ENCODE results near the gene UBA1. TPM values are rescaled to one million over a fixed set of nuclear protein-coding genes. Genes with fewer than 3 reads are reported as not detected.
A peak's percentile ranks its signal among the peaks of the same experiment; 100 is the strongest.

The UBA1 gene
- total and polyA plus RNA-seq, 12 donors: 90.9 to 157 (median 124) TPM

- 2 to 3% methylated on average over 37 to 40 of the region's 40 CpGs for WGBS, 2 donors
These were observed 3.0 kb upstream of the UBA1 start for GRCh38 chrX:47190445-47191269.

GRCh38 chrX:47191331-47191730 is 2.3 kb upstream of the UBA1 start:
- Histone ChIP-seq H3K4me1 (peaks cover 0 to 48% (median 23%) of the 10 kb centered on the region in 9 donors), H3K4me3 (peak overlapping the region; percentile 41 to 66 (median 60)), H3K27ac (peak overlapping the region in 4 of 10 donors; percentile 54 to 70 (median 59)), H3K27me3 (peaks cover 0 to 47% (median 0%) of the 10 kb centered on the region in 7 donors), H3K9me3 (no peaks in the 10 kb centered on the region), H3K36me3 (peaks cover 0 to 12% (median 0%) of the 10 kb centered on the region in 9 donors)
- no peak for TF ChIP-seq CTCF (IDR thresholded peaks at IDR 0.05)
- intact Hi-C loops (cut with DNase I): loop anchor here (5.0 to 10.0 kb wide), 5 partner anchors 171 to 463 kb away; partner anchors contain the start of genes ELK1 (in 1 of the 10) and UXT (in 1 of the 10)
- no peak for DNase-seq
- peak in 1 of 8 donors; percentile 10 for ATAC-seq
- WGBS, 2 donors: 14 to 21% methylated on average over 26 of the region's 26 CpGs

More at GRCh38 chrX:47190445-47191269, 3.0 kb upstream of the UBA1 start:
- Histone ChIP-seq H3K36me3 (peaks cover 0 to 16% (median 0%) of the 10 kb centered on the region in 9 donors), H3K27ac (peak overlapping the region in 7 of 10 donors; percentile 39 to 70 (median 58)), H3K4me1 (peaks cover 0 to 42% (median 17%) of the 10 kb centered on the region in 9 donors), H3K9me3 (no peaks in the 10 kb centered on the region), H3K4me3 (peak overlapping the region; percentile 41 to 66 (median 60)), H3K27me3 (peaks cover 0 to 53% (median 0%) of the 10 kb centered on the region in 7 donors)
- peak; percentile 84 to 85 for DNase-seq
- TF ChIP-seq CTCF (IDR thresholded peaks at IDR 0.05): no peak
- intact Hi-C loops (cut with DNase I): loop anchor here (1.0 to 10.0 kb wide), 6 partner anchors 172 to 464 kb away; partner anchors contain the start of genes ELK1 (in 1 of the 10) and UXT (in 1 of the 10)
- ATAC-seq: peak; percentile 77 to 93 (median 86)

GRCh38 chrX:47191806-47192401 is 1.7 kb upstream of the UBA1 start:
- Histone ChIP-seq H3K27me3 (peaks cover 0 to 41% (median 0%) of the 10 kb centered on the region in 7 donors), H3K36me3 (peaks cover 0 to 13% (median 0%) of the 10 kb centered on the region in 9 donors), H3K4me1 (peaks cover under 1 to 54% (median 28%) of the 10 kb centered on the region in 9 donors), H3K9me3 (no peaks in the 10 kb centered on the region), H3K4me3 (peak overlapping the region in 6 of 10 donors; percentile 54 to 66 (median 62)), H3K27ac (no peak overlapping the region)
- DNase-seq (no peak), ATAC-seq (no peak)
- intact Hi-C loops (cut with DNase I): loop anchor here (2.0 to 10.0 kb wide), 7 partner anchors 170 to 463 kb away; partner anchors contain the start of genes ELK1 (in 1 of the 10) and UXT (in 1 of the 10)
- WGBS, 2 donors: 70 to 75% methylated on average over 16 of the region's 16 CpGs
- TF ChIP-seq CTCF (IDR thresholded peaks at IDR 0.05): no peak

All from heart right ventricle (tissue), 16 donors.